SJSA1 (cell line): ENCODE results near the gene RRBP1. TPM values are rescaled to one million over a fixed set of nuclear protein-coding genes. Genes with fewer than 3 reads are reported as not detected.

ENCODE experiments used
- total RNA-seq: library from RNA; depleted of rRNA; stranded (reverse); fragments of >200 nt; shearing (Covaris generic); gene quantifications from 2 replicates; pipeline ENCODE4 v1.2.3, GENCODE V29; 2014; rRNA removed

The RRBP1 gene
- total RNA-seq, 1 experiment from 2014 or later = 272 TPM

Other genes starting within 250 kb of the RRBP1 start
- gene BFSP1, start 150.9 kb downstream of the RRBP1 start, total RNA-seq = 8.0 and 9.4 TPM in 2 replicates
- gene DSTN, start 112.2 kb downstream of the RRBP1 start, total RNA-seq = 480 and 557 TPM in 2 replicates
- not detected in 2 replicates for gene BANF2, start 17.7 kb upstream of the RRBP1 start, total RNA-seq